Activated naive CD8-positive, alpha-beta T cell treated with anti-CD3 and anti-CD28 coated beads, Interleukin-2, amount 10 ng/mL, durations not matched to agents 7 days and 5 days (primary cell): ENCODE measurements around the gene PACSIN2. TPM values are rescaled to one million over a fixed set of nuclear protein-coding genes. Genes with fewer than 3 reads are reported as not detected.
"Not testable (repeated sequence)": the region's sequence is repeated elsewhere in the genome, so short reads cannot be mapped to it uniquely, and the experiment has no call there.

ENCODE experiments used
- ATAC-seq: fragments of 150-1000 bp; cut with Tn5 transposase; one replicate; pipeline ENCODE4 v1.10.0; 2021; ENCODE audit warnings: low read depth, moderate library complexity
- POLR2A ChIA-PET: fragments of 350-600 bp; sonication (Branson Sonifier 250); formaldehyde crosslinking; loops from one replicate; lab custom pipeline; 2021; ENCODE audit warnings: antibody characterized with exemption; lab: Charles Lee
- DNase-seq: peaks from one replicate; pipeline ENCODE4 v3.0.0; 2021
- H3K27ac Mint-ChIP-seq: one replicate; pipeline ENCODE4 v1.8.0; 2022; ENCODE audit warnings: mild to moderate bottlenecking, mixed read lengths
- H3K27me3 Mint-ChIP-seq: one replicate; pipeline ENCODE4 v1.8.0; 2022; ENCODE audit warnings: mild to moderate bottlenecking, moderate library complexity, mixed read lengths
- H3K36me3 Mint-ChIP-seq: one replicate; pipeline ENCODE4 v1.8.0; 2021; ENCODE audit warnings: mild to moderate bottlenecking, mixed read lengths
- H3K4me1 Mint-ChIP-seq: one replicate; pipeline ENCODE4 v1.8.0; 2021; ENCODE audit warnings: mixed read lengths
- H3K4me3 Mint-ChIP-seq: one replicate; pipeline ENCODE4 v1.8.0; 2022; ENCODE audit warnings: mild to moderate bottlenecking, moderate library complexity, mixed read lengths
- H3K9me3 Mint-ChIP-seq: one replicate; pipeline ENCODE4 v1.8.0; 2021; ENCODE audit warnings: mixed read lengths
- total RNA-seq, 2 experiments: library from RNA; stranded (reverse); gene quantifications; one replicate each; pipeline ENCODE4 v1.2.3, GENCODE V29; 2021

The PACSIN2 gene
- total RNA-seq, 2 experiments from 2014 or later, result 33.6 to 35.8 TPM

DNA sequence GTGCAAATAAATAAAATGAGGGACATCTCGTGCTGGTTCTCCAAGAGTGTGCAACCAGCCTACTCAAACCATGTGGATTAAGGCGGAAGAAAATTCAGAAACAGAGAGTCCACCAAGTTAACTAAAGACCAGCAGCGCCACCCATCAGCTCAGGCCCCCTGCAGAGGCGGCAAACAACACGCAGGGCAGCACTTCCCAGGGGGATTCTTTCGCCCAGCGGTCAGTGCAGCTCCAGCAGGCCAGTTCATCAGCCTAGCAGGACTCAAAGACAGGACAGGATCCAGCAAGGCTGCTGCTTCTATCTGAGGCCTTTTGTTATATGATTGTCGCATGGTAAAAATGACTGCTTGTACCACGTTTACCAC is 51.7 kb downstream of the PACSIN2 start:
- Mint-ChIP-seq H3K4me1 (peaks cover 64% of the 10 kb centered on the region), H3K4me3 (no peak overlapping the region), H3K27me3 (no peaks in the 10 kb centered on the region), H3K36me3 (peaks cover 3% of the 10 kb centered on the region), H3K9me3 (no peaks in the 10 kb centered on the region), H3K27ac (no peak overlapping the region)
- POLR2A ChIA-PET, result interaction anchor here (1.0 kb wide), 1 partner anchor 45 kb away, joined by 3 read pairs; no protein-coding TSS in a partner anchor
- DNase-seq (no peak), ATAC-seq (no peak)

DNA sequence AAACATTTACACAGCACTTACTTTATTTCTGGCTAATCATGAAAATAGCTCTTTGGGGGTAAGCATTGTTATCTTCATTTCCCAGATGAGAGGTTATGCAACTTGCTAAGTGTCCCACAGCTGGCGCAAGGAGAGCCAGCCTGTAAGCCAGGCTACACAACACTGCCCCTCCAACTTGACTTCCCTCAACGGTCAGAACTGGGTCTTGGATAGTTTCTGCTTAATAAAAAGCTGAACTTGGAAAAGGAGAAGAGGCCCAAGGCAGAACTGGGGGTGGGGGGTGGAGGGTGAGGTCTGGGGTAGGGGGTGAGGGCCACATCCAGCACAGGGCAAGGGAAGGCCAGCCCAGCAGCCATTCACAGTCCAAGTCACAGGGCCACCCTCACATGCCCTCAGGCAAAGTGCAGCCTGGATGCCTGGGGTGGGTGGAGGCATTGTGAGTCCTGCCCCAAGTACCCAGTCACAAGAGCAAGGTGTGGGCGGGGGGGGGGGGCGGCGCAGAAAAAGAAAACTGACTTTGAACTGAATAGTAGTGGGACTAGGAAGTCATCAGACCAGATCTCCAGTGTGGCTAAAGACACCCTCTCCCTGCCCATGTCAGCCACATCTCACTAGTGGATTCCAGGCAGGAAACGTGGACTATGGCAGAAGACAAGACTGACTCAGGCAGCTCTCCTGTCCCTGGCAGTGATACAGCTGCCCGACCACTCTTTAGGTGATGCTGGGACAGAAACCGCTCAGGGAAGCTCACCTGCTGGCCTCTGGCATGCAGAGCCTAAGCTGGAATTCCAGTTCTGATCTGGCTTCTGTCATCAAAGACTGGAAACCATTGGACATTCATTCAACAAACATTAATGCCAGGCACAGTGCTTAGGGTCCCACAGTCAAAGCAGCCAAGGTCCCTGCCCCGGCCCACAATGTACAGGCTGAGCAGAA is 52.4 kb downstream of the PACSIN2 start:
- peaks cover 2% of the 10 kb centered on the region for H3K36me3 Mint-ChIP-seq
- H3K4me3 Mint-ChIP-seq, result no peak overlapping the region
- no peak overlapping the region for H3K27ac Mint-ChIP-seq
- H3K9me3 Mint-ChIP-seq, result no peaks in the 10 kb centered on the region
- DNase-seq, result no peak
- no peak for ATAC-seq
- H3K4me1 Mint-ChIP-seq, result peaks cover 63% of the 10 kb centered on the region
- H3K27me3 Mint-ChIP-seq, result no peaks in the 10 kb centered on the region
- POLR2A ChIA-PET, result no interaction called here

DNA sequence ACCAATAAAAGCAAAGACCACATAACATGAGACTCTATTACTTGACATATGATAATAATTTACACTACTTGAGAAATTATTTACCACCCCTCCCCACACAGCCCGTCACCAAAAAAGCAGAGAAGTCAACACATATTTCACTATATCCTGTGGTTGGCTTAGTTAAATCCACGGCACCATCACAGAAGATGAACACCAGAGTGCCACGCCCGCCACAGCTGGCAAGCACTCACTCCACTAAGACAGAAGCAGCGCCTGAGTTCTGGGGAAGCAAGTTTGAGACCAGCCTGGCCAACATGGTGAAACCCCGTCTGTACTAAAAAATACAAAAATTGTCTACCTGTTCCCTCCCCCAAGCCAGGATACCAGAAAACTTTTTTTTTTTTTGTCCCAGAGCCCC is 53.1 kb downstream of the PACSIN2 start:
- H3K27ac Mint-ChIP-seq, result no peak overlapping the region
- peaks cover 2% of the 10 kb centered on the region for H3K36me3 Mint-ChIP-seq
- ATAC-seq (no peak), DNase-seq (no peak)
- peaks cover 64% of the 10 kb centered on the region for H3K4me1 Mint-ChIP-seq
- H3K27me3 Mint-ChIP-seq, result no peaks in the 10 kb centered on the region
- no peaks in the 10 kb centered on the region for H3K9me3 Mint-ChIP-seq
- no peak overlapping the region for H3K4me3 Mint-ChIP-seq
- POLR2A ChIA-PET, result no interaction called here

- H3K27ac Mint-ChIP-seq, H3K36me3 Mint-ChIP-seq, H3K27me3 Mint-ChIP-seq, ATAC-seq, POLR2A ChIA-PET, H3K4me3 Mint-ChIP-seq, H3K9me3 Mint-ChIP-seq, DNase-seq: not testable (repeated sequence)
- peaks cover 62% of the 10 kb centered on the region for H3K4me1 Mint-ChIP-seq
Observed at GRCh38 chr22:42961400-42961690, 53.6 kb downstream of the PACSIN2 start.

- Mint-ChIP-seq H3K27me3 (no peaks in the 10 kb centered on the region), H3K9me3 (no peaks in the 10 kb centered on the region), H3K27ac (peak overlapping the region; percentile 52), H3K4me3 (no peak overlapping the region), H3K4me1 (peaks cover 56% of the 10 kb centered on the region), H3K36me3 (peaks cover 5% of the 10 kb centered on the region)
- DNase-seq, result no peak
- POLR2A ChIA-PET, result no interaction called here
- ATAC-seq, result no peak
Observed at GRCh38 chr22:42960531-42961399, 54.2 kb downstream of the PACSIN2 start.

DNA sequence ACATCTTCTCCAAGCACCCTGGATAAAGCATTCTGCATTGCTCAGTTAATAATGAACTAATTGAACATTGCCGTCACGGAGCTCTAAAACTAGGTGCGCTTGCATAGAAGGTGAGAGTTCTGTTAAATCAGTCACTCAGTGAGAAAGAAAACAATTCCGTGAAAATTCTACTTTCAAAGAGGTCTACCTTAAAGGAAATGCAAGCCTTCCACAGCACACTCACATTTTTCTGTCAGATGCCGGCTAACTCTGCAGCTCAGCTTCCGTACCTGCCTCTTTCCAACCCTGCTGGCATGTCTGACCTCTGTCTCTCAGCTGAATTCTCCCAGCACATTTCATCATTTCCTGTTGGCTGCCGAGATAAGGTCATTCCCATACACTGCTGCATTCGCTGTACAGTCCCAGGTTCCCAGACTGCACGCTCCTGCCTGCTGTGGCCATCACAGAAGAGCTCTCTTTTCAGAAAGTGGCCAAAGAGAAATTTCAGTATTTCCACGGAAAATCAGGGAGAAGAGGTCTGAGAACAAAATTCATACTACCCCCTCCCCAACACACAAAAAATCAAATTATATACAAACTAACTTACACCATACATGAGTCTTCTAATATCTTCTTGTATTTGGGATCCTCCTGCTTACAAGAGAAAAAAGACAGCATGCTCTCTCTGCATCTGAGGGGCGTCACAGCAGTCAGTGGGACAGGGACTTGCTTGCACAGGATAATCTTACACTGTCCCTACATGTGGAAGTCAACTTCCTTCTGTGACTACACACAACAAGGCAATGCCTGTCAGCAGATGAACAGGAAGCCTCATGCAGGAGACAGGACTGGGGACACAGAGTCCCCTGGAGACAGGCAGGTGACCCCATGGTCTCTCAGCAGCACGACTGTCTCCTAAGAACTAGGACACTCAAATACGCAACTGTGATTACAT is 55.1 kb downstream of the PACSIN2 start:
- peak overlapping the region; percentile 52 for H3K27ac Mint-ChIP-seq
- DNase-seq (no peak), ATAC-seq (no peak)
- H3K4me1 Mint-ChIP-seq, result peaks cover 49% of the 10 kb centered on the region
- H3K9me3 Mint-ChIP-seq, result no peaks in the 10 kb centered on the region
- H3K4me3 Mint-ChIP-seq, result peak overlapping the region; percentile 14
- peaks cover 9% of the 10 kb centered on the region for H3K36me3 Mint-ChIP-seq
- H3K27me3 Mint-ChIP-seq, result no peaks in the 10 kb centered on the region
- POLR2A ChIA-PET, result interaction anchor here (0.6 kb wide), 1 partner anchor 157 kb away, joined by 4 read pairs; no protein-coding TSS in a partner anchor

DNA sequence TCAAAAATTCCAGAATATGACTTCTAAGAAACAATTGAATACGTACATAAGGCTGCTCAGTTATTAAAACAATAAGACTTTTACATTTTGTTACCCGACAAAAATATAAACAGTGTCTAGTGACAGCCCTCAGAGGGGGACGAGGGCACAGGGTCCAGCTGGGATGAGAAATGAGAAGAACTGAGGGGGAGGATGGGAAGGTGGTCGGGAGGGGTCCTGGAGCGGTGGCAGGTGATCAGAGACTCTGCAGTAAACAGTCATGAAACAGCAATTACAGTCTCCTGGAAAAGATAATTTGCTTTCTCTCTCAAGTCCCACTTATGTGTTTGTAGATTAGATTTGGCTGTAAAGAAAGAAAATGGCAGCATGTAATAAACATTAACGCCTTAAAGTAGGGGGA is 56.0 kb downstream of the PACSIN2 start:
- H3K36me3 Mint-ChIP-seq, result peaks cover 9% of the 10 kb centered on the region
- H3K9me3 Mint-ChIP-seq, result no peaks in the 10 kb centered on the region
- H3K27ac Mint-ChIP-seq, result peak overlapping the region; percentile 23
- POLR2A ChIA-PET, result no interaction called here
- no peaks in the 10 kb centered on the region for H3K27me3 Mint-ChIP-seq
- peaks cover 44% of the 10 kb centered on the region for H3K4me1 Mint-ChIP-seq
- DNase-seq, result no peak
- no peak for ATAC-seq
- peak overlapping the region; percentile 28 for H3K4me3 Mint-ChIP-seq

- H3K27ac Mint-ChIP-seq, result no peak overlapping the region
- no peak overlapping the region for H3K4me3 Mint-ChIP-seq
- H3K4me1 Mint-ChIP-seq, result peaks cover 38% of the 10 kb centered on the region
- H3K27me3 Mint-ChIP-seq, result no peaks in the 10 kb centered on the region
- peaks cover 11% of the 10 kb centered on the region for H3K36me3 Mint-ChIP-seq
- no peaks in the 10 kb centered on the region for H3K9me3 Mint-ChIP-seq
- ATAC-seq, result no peak
- POLR2A ChIA-PET, result no interaction called here
- no peak for DNase-seq
Observed at GRCh38 chr22:42957958-42958357, 57.0 kb downstream of the PACSIN2 start.

GRCh38 chr22:42957544-42957943 is 57.4 kb downstream of the PACSIN2 start:
- POLR2A ChIA-PET, result no interaction called here
- Mint-ChIP-seq H3K4me1 (peaks cover 35% of the 10 kb centered on the region), H3K27me3 (no peaks in the 10 kb centered on the region), H3K4me3 (no peak overlapping the region), H3K27ac (no peak overlapping the region), H3K36me3 (peaks cover 11% of the 10 kb centered on the region), H3K9me3 (no peaks in the 10 kb centered on the region)
- DNase-seq, result no peak
- no peak for ATAC-seq

GRCh38 chr22:42955848-42956247 is 59.1 kb downstream of the PACSIN2 start:
- DNase-seq, result no peak
- H3K27me3 Mint-ChIP-seq, result no peaks in the 10 kb centered on the region
- H3K4me1 Mint-ChIP-seq, result peaks cover 27% of the 10 kb centered on the region
- no peak overlapping the region for H3K27ac Mint-ChIP-seq
- no peak for ATAC-seq
- H3K4me3 Mint-ChIP-seq, result no peak overlapping the region
- no peaks in the 10 kb centered on the region for H3K9me3 Mint-ChIP-seq
- POLR2A ChIA-PET, result no interaction called here
- peaks cover 11% of the 10 kb centered on the region for H3K36me3 Mint-ChIP-seq

DNA sequence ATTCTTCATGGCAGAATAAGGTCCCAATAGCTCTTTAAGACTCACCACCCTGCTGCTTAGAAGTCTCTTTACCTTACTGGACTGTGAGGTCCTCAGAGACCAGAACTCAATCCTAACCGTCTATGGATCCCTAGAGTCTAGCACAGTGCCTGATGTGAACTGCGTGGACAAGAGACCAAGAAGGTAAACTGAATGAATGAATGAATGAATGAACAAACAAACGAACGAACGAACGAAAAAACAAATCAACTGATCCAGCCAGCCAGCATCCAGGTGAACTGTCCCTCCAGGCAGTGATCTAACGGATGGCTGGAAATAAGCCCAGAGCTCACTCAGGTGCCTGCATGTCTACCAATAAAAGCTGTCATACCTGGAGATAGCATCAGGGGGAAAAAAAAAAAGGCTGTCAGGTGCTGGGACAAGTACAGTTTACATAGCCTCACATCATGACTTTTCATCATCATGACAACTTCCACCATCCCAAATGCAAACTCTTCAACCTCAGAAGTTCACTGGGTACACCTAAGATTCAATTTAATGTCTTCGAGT is 59.8 kb downstream of the PACSIN2 start:
- ATAC-seq (no peak), DNase-seq (no peak)
- POLR2A ChIA-PET, result no interaction called here
- Mint-ChIP-seq H3K27ac (no peak overlapping the region), H3K9me3 (no peaks in the 10 kb centered on the region), H3K27me3 (no peaks in the 10 kb centered on the region), H3K4me3 (no peak overlapping the region), H3K36me3 (peaks cover 11% of the 10 kb centered on the region), H3K4me1 (peaks cover 20% of the 10 kb centered on the region)

DNA sequence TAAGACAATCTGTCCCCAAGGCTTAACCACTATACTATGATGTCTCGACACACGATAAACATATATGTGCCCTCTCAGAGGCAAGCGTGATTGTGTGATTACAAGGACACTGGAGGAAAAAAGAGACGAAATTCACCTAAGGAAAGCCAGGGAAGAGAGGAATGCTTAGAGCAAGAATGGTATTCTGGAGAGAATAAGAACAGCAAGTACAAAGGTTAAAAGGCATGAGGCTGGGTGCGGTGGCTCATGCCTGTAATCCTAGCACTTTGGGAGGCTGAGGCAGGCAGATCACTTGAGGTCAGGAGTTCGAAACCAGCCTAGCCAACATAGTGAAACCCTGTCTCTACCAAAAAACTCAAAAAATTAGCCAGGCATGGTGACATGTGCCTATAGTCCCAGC is 61.2 kb downstream of the PACSIN2 start:
- H3K4me3 Mint-ChIP-seq, H3K36me3 Mint-ChIP-seq, H3K4me1 Mint-ChIP-seq, POLR2A ChIA-PET, H3K27ac Mint-ChIP-seq, H3K27me3 Mint-ChIP-seq, H3K9me3 Mint-ChIP-seq, ATAC-seq, DNase-seq: not testable (repeated sequence)
